Caco-2 (cell line): ENCODE data around the gene DHRS13. TPM values are rescaled to one million over a fixed set of nuclear protein-coding genes. Genes with fewer than 3 reads are reported as not detected.

Source experiments
- BruUV-seq: library from RNA; stranded (reverse); fragments of 400-500 nt; replicated peaks from 2 replicates; lab custom pipeline; 2021; lab: Mats Ljungman, UMichigan
- CTCF ChIA-PET: fragments of 300-600 bp; sonication (Branson Sonifier 250); formaldehyde crosslinking; loops from one replicate; lab custom pipeline; 2022; ENCODE audit warnings: antibody characterized with exemption; lab: Charles Lee
- POLR2A ChIA-PET: fragments of 300-600 bp; sonication (Branson Sonifier 250); formaldehyde crosslinking; loops from one replicate; lab custom pipeline; 2022; ENCODE audit warnings: antibody characterized with exemption; lab: Charles Lee
- DNase-seq, 2 experiments: peaks; one replicate each; pipeline versions ENCODE4 v3.0.0 to v3.0.0-alpha.2; 2020 to 2022
- H3K27me3 ChIP-seq: replicated peaks from 2 replicates; pipeline ENCODE4 v1.6.0; 2011; ENCODE audit warnings: low read length; ENCODE audit not compliant: control insufficient read depth, insufficient read depth
- H3K36me3 ChIP-seq: 2 replicates; pipeline ENCODE4 v1.5.1; 2011; ENCODE audit warnings: low read length; ENCODE audit not compliant: control insufficient read depth, insufficient read depth
- H3K4me1 ChIP-seq: fragments of 250-450 bp; sonication (Bioruptor Pico); 2 replicates; pipeline ENCODE4 v1.5.1; 2020; ENCODE audit warnings: mild to moderate bottlenecking
- H3K4me3 ChIP-seq: 2 replicates; pipeline ENCODE4 v1.5.1; 2011; ENCODE audit warnings: low read depth, mild to moderate bottlenecking, control low read depth, low read length
- H3K9me3 ChIP-seq: fragments of 250-450 bp; sonication (Bioruptor Pico); 2 replicates; pipeline ENCODE4 v1.5.1; 2020; ENCODE audit warnings: mild to moderate bottlenecking, moderate library complexity
- H3K27ac Mint-ChIP-seq: one replicate; pipeline ENCODE4 v1.8.0; 2022; ENCODE audit warnings: mixed read lengths; ENCODE audit not compliant: unreplicated experiment
- H3K27me3 Mint-ChIP-seq: one replicate; pipeline ENCODE4 v1.8.0; 2022; ENCODE audit warnings: mixed read lengths; ENCODE audit not compliant: insufficient read depth, unreplicated experiment
- H3K36me3 Mint-ChIP-seq: one replicate; pipeline ENCODE4 v1.8.0; 2022; ENCODE audit warnings: mild to moderate bottlenecking, mixed read lengths; ENCODE audit not compliant: insufficient read depth, unreplicated experiment
- H3K4me1 Mint-ChIP-seq: one replicate; pipeline ENCODE4 v1.8.0; 2022; ENCODE audit warnings: low read depth, mixed read lengths; ENCODE audit not compliant: unreplicated experiment
- H3K4me3 Mint-ChIP-seq: one replicate; pipeline ENCODE4 v1.8.0; 2022; ENCODE audit warnings: mild to moderate bottlenecking, moderate library complexity, mixed read lengths; ENCODE audit not compliant: unreplicated experiment
- H3K9me3 Mint-ChIP-seq: one replicate; pipeline ENCODE4 v1.8.0; 2022; ENCODE audit warnings: mixed read lengths; ENCODE audit not compliant: unreplicated experiment
- intact Hi-C: fragments of 100-400 bp; cut with micrococcal nuclease; formaldehyde crosslinking; loops from one replicate; pipeline ENCODE4 v1.10.0; 2022; ENCODE audit not compliant: unreplicated experiment
- total RNA-seq: library from RNA; stranded (reverse); gene quantifications from 2 replicates; pipeline ENCODE4 v1.2.3, GENCODE V29; 2022
- TF ChIP-seq, protein P1 (sequence below), 2 experiments: fragments of 200-600 bp in 1 of 2; IDR thresholded peaks; 1 replicate in 1 of 2; 2 replicates in 1 of 2; pipeline versions ENCODE4 v1.5.1 to v1.8.0; 2011 to 2022; ENCODE audit warnings: antibody characterized with exemption in 1 of 2, control low read depth in 1 of 2, inconsistent platforms in 1 of 2, low read depth in 1 of 2, low read length in 1 of 2, mild to moderate bottlenecking in 1 of 2, moderate library complexity in 1 of 2; ENCODE audit not compliant: insufficient read depth in 1 of 2, severe bottlenecking in 1 of 2, unreplicated experiment in 1 of 2

The DHRS13 gene
- total RNA-seq, 1 experiment from 2014 or later: 38.0 TPM

DNA sequence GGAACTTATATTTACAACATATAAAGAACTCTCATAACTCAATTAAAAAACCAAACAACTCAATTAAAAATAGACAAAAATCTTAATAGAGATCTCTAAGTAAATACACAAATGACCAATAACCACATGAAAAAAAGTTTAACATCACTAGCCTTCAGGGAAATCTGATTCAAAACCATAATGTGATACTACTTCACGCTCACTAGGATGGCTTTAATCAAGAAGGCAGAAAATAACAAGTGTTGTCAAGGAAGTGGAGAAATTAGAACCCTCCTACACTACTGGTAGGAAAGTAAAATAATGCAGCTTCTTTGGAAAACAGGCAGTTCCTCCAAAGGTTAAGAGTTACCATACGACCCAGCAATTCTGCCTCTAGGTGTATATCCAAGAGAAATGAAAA, 40.0 kb upstream of the DHRS13 start:
- ChIA-PET CTCF (no interaction called here), POLR2A (no interaction called here)
- H3K27me3 Mint-ChIP-seq: no peaks in the 10 kb centered on the region
- peaks cover 1% of the 10 kb centered on the region for H3K4me1 ChIP-seq
- H3K36me3 Mint-ChIP-seq: peaks cover 31% of the 10 kb centered on the region
- TF ChIP-seq, protein P1, sequence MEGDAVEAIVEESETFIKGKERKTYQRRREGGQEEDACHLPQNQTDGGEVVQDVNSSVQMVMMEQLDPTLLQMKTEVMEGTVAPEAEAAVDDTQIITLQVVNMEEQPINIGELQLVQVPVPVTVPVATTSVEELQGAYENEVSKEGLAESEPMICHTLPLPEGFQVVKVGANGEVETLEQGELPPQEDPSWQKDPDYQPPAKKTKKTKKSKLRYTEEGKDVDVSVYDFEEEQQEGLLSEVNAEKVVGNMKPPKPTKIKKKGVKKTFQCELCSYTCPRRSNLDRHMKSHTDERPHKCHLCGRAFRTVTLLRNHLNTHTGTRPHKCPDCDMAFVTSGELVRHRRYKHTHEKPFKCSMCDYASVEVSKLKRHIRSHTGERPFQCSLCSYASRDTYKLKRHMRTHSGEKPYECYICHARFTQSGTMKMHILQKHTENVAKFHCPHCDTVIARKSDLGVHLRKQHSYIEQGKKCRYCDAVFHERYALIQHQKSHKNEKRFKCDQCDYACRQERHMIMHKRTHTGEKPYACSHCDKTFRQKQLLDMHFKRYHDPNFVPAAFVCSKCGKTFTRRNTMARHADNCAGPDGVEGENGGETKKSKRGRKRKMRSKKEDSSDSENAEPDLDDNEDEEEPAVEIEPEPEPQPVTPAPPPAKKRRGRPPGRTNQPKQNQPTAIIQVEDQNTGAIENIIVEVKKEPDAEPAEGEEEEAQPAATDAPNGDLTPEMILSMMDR (IDR thresholded peaks at IDR 0.05; ENCODE audit: insufficient read depth in 1 of 2, low read depth in 1 of 2, low read length in 1 of 2, severe bottlenecking in 1 of 2, unreplicated experiment in 1 of 2): no peak
- H3K9me3 ChIP-seq: no peaks in the 10 kb centered on the region
- H3K4me3 ChIP-seq: no peak overlapping the region
- no peaks in the 10 kb centered on the region for H3K9me3 Mint-ChIP-seq
- no TSS peak for BruUV-seq
- intact Hi-C loops: no loop called here
- H3K36me3 ChIP-seq: peaks cover 2% of the 10 kb centered on the region; the same call in 1 of the 2 replicates
- no peak overlapping the region for H3K4me3 Mint-ChIP-seq
- peaks cover 7% of the 10 kb centered on the region for H3K4me1 Mint-ChIP-seq
- no peaks in the 10 kb centered on the region for H3K27me3 ChIP-seq
- DNase-seq: no peak
- H3K27ac Mint-ChIP-seq: no peak overlapping the region

DNA sequence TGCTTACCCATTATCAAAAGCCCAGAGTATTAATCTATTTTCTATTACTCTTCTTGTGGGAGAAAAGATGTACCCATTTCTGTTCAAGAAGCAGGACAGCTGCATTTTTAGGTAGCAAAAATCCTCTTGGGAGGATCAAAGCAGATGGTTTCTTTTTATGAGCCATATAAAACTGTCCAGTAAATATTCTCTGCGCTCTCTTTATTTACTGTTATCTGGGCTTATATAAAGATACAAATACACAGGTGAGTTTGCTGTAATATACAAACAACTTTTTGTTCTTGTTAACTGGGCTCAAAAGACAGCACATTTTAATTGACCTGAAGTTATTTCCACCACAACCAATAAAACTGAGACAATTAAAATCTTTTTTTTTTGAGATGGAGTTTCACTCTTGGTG, 38.4 kb upstream of the DHRS13 start:
- Histone ChIP-seq H3K9me3 (no peaks in the 10 kb centered on the region), H3K36me3 (peaks cover 2% of the 10 kb centered on the region; the same call in 1 of the 2 replicates), H3K4me3 (no peak overlapping the region), H3K4me1 (peaks cover 6% of the 10 kb centered on the region), H3K27me3 (no peaks in the 10 kb centered on the region)
- Mint-ChIP-seq H3K4me1 (peaks cover 16% of the 10 kb centered on the region), H3K36me3 (peaks cover 26% of the 10 kb centered on the region), H3K27me3 (no peaks in the 10 kb centered on the region), H3K27ac (no peak overlapping the region), H3K9me3 (no peaks in the 10 kb centered on the region), H3K4me3 (no peak overlapping the region)
- intact Hi-C loops: no loop called here
- TF ChIP-seq, protein P1 (IDR thresholded peaks at IDR 0.05; ENCODE audit: insufficient read depth in 1 of 2, low read depth in 1 of 2, low read length in 1 of 2, severe bottlenecking in 1 of 2, unreplicated experiment in 1 of 2): no peak
- no peak for DNase-seq
- POLR2A ChIA-PET: no interaction called here
- no TSS peak for BruUV-seq
- CTCF ChIA-PET: no interaction called here

DNA sequence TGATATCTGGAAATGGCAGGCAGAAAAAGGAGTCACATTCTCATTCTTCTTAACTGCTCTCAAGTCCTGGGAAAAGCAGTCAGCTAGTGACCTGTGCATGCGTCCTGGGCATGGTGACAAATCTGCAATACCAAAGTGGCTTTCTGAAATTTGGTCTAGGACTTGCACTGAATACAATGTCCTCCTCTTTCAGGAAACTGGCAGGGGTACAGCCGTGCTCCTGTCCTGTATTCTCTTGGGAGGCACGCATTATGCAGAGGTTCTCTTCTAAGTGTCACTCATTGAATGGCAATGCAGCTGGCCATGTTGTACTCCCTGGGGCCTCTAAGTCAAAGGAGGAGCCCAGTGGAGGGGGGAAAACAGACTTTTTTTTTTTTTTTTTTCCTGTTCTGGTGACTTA, 37.8 kb upstream of the DHRS13 start:
- no peaks in the 10 kb centered on the region for H3K9me3 ChIP-seq
- ChIA-PET POLR2A (no interaction called here), CTCF (no interaction called here)
- Mint-ChIP-seq H3K4me3 (no peak overlapping the region), H3K36me3 (peaks cover 21% of the 10 kb centered on the region), H3K9me3 (no peaks in the 10 kb centered on the region), H3K27me3 (no peaks in the 10 kb centered on the region), H3K4me1 (peaks cover 21% of the 10 kb centered on the region), H3K27ac (no peak overlapping the region)
- no peak overlapping the region for H3K4me3 ChIP-seq
- BruUV-seq: no TSS peak
- no peaks in the 10 kb centered on the region for H3K27me3 ChIP-seq
- H3K4me1 ChIP-seq: peaks cover 12% of the 10 kb centered on the region
- intact Hi-C loops: no loop called here
- no peak for DNase-seq
- TF ChIP-seq, protein P1 (IDR thresholded peaks at IDR 0.05; ENCODE audit: insufficient read depth in 1 of 2, low read depth in 1 of 2, low read length in 1 of 2, severe bottlenecking in 1 of 2, unreplicated experiment in 1 of 2): no peak
- peaks cover 2% of the 10 kb centered on the region; the same call in 1 of the 2 replicates for H3K36me3 ChIP-seq
